Left renal cortex interstitium (tissue), 4 donors: ENCODE measurements around the gene CLDN19. TPM values are rescaled to one million over a fixed set of nuclear protein-coding genes. Genes with fewer than 3 reads are reported as not detected.
"Not testable (repeated sequence)": the region's sequence is repeated elsewhere in the genome, so short reads cannot be mapped to it uniquely, and the experiment has no call there.

Source experiments
- DNase-seq, 4 donors: peaks; one replicate each; pipeline ENCODE4 v3.0.0-alpha.2; 2013; ENCODE audit warnings: low read depth in 4 of 4, low spot score in 2 of 4, missing footprints in 1 of 4
- polyA plus RNA-seq, 4 donors: library from polyadenylated mRNA; unstranded; fragments of 120-200 nt; gene quantifications; one replicate each; pipeline ENCODE4 v1.2.1, GENCODE V29; 2013; ENCODE audit not compliant: insufficient read length in 4 of 4

CLDN19 gene
- polyA plus RNA-seq, 4 donors = 86.6 to 121 (median 92.5) TPM

GRCh38 chr1:42740851-42741580, 980 bp upstream of the CLDN19 start:
- no peak for DNase-seq

GRCh38 chr1:42738678-42739226, 1.3 kb downstream of the CLDN19 start:
- no peak for DNase-seq

GRCh38 chr1:42737986-42738677, 1.9 kb downstream of the CLDN19 start:
- no peak for DNase-seq

GRCh38 chr1:42737257-42737656, 2.8 kb downstream of the CLDN19 start:
- no peak for DNase-seq

- no peak for DNase-seq
Observed at GRCh38 chr1:42736571-42737200, 3.4 kb downstream of the CLDN19 start.

GRCh38 chr1:42736152-42736551, 3.9 kb downstream of the CLDN19 start:
- no peak for DNase-seq

GRCh38 chr1:42735477-42736105, 4.4 kb downstream of the CLDN19 start:
- no peak for DNase-seq

- no peak for DNase-seq
Observed at GRCh38 chr1:42735056-42735455, 5.0 kb downstream of the CLDN19 start.

GRCh38 chr1:42734201-42735035, 5.6 kb downstream of the CLDN19 start:
- no peak for DNase-seq

GRCh38 chr1:42733415-42734200, 6.4 kb downstream of the CLDN19 start:
- no peak for DNase-seq

- no peak for DNase-seq
Observed at GRCh38 chr1:42732126-42732680, 7.8 kb downstream of the CLDN19 start.

GRCh38 chr1:42731585-42731984, 8.5 kb downstream of the CLDN19 start:
- no peak for DNase-seq

- no peak for DNase-seq
Observed at GRCh38 chr1:42730988-42731387, 9.0 kb downstream of the CLDN19 start.

- no peak for DNase-seq
Observed at GRCh38 chr1:42730002-42730401, 10.0 kb downstream of the CLDN19 start.

GRCh38 chr1:42725820-42726219, 14.2 kb downstream of the CLDN19 start:
- DNase-seq = not testable (repeated sequence)

- DNase-seq = no peak
Observed at GRCh38 chr1:42723511-42723910, 16.5 kb downstream of the CLDN19 start.

GRCh38 chr1:42722403-42722802, 17.6 kb downstream of the CLDN19 start:
- not testable (repeated sequence) for DNase-seq

- DNase-seq = no peak
Observed at GRCh38 chr1:42721926-42722325, 18.1 kb downstream of the CLDN19 start.

- DNase-seq = no peak
Observed at GRCh38 chr1:42720868-42721267, 19.2 kb downstream of the CLDN19 start.
